Measurements from ENCODE around the gene RNU1-3. TPM values are rescaled to one million over a fixed set of nuclear protein-coding genes. Genes with fewer than 3 reads are reported as not detected.
A peak's percentile ranks its signal among the peaks of the same experiment; 100 is the strongest.
"Not testable (repeated sequence)": the region's sequence is repeated elsewhere in the genome, so short reads cannot be mapped to it uniquely, and the experiment has no call there.

Gene RNU1-3
- total and polyA plus RNA-seq, 4 donors: under 0.01 to 16.7 (median under 0.01) TPM; not detected in 1

DNA sequence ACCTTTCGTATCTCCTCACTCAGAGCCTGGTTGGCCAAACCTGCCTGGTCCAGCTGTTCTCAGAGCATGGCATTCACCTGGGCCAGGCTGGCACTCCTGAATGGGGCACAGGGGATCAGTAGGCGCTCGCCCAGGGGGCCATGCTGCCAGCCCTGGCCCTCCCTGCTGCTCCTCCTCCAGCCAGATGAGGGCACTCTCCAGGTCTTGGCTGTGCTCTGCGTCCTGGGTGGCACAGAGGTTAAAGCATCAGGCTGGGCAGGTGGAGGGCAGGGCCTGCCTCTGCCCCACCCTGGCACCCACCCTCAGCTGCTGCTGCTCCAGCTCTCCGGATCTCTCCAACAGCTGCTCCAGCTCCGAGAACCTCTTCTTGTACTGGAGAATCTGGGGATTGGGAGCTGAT is 10.2 kb downstream of the RNU1-3 start:
- not testable (repeated sequence) for DNase-seq (ENCODE audit: low spot score); H3K4me1 ChIP-seq (ENCODE audit: control insufficient read depth in 4 of 4, insufficient read depth in 4 of 4, low read length in 3 of 4); H3K4me3 ChIP-seq (ENCODE audit: low read depth in 1 of 3, low read length in 3 of 3); H3K9ac ChIP-seq (ENCODE audit: low read depth in 1 of 2, low read length in 2 of 2); H3K27ac ChIP-seq (ENCODE audit: low read depth in 1 of 2, low read length in 2 of 2); H3K9me3 ChIP-seq (ENCODE audit: control insufficient read depth in 4 of 4, low read length in 3 of 4); H3K27me3 ChIP-seq (ENCODE audit: control insufficient read depth in 4 of 4, insufficient read depth in 4 of 4, low read length in 3 of 4); H3K36me3 ChIP-seq (ENCODE audit: control insufficient read depth in 4 of 4, insufficient read depth in 3 of 4, low read depth in 1 of 4, low read length in 3 of 4)
- no CpG with 5 or more reads among the region's 6 CpGs for WGBS

DNA sequence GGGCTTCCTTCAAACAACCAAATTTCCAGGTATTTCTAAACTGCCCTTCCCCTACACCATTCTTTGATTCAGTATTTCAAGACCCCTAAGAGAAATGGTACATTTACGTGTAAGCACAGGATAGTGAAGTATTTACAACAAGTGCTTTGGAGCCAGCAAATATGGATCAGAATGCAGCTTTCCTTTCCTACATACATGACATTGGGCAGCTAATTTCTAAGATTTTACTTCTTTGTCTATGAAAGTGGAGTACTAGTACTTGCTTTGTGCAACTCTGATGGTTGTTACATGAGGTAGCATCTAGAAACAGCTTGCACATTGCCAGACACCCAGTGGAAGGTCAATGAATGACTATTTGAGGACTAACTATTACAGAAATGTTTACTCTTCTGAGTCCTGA is 15.2 kb downstream of the RNU1-3 start:
- 100% methylated on average over 1 of the region's 1 CpG for WGBS
- TF ChIP-seq RXRA (IDR thresholded peaks at IDR 0.05): peak; percentile 6 to 24
- TF ChIP-seq HNF4A (conservative IDR thresholded peaks at IDR 0.05): peak in 1 of 2 donors; percentile 9
- peak in 1 of 2 donors; percentile 45 for TF ChIP-seq RAD21 (IDR thresholded peaks at IDR 0.05)
- TF ChIP-seq, protein P1, sequence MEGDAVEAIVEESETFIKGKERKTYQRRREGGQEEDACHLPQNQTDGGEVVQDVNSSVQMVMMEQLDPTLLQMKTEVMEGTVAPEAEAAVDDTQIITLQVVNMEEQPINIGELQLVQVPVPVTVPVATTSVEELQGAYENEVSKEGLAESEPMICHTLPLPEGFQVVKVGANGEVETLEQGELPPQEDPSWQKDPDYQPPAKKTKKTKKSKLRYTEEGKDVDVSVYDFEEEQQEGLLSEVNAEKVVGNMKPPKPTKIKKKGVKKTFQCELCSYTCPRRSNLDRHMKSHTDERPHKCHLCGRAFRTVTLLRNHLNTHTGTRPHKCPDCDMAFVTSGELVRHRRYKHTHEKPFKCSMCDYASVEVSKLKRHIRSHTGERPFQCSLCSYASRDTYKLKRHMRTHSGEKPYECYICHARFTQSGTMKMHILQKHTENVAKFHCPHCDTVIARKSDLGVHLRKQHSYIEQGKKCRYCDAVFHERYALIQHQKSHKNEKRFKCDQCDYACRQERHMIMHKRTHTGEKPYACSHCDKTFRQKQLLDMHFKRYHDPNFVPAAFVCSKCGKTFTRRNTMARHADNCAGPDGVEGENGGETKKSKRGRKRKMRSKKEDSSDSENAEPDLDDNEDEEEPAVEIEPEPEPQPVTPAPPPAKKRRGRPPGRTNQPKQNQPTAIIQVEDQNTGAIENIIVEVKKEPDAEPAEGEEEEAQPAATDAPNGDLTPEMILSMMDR (IDR thresholded peaks at IDR 0.05; ENCODE audit: low read depth, low read length, missing input control): peak; percentile 8

GRCh38 chr1:16649960-16650359 is 16.8 kb downstream of the RNU1-3 start:
- H3K27me3 ChIP-seq (ENCODE audit: control insufficient read depth in 4 of 4, insufficient read depth in 4 of 4, low read length in 3 of 4); H3K4me3 ChIP-seq (ENCODE audit: low read depth in 1 of 3, low read length in 3 of 3); DNase-seq (ENCODE audit: low spot score); H3K27ac ChIP-seq (ENCODE audit: low read depth in 1 of 2, low read length in 2 of 2); H3K9ac ChIP-seq (ENCODE audit: low read depth in 1 of 2, low read length in 2 of 2); H3K36me3 ChIP-seq (ENCODE audit: control insufficient read depth in 4 of 4, insufficient read depth in 3 of 4, low read depth in 1 of 4, low read length in 3 of 4); H3K9me3 ChIP-seq (ENCODE audit: control insufficient read depth in 4 of 4, low read length in 3 of 4): not testable (repeated sequence)
- peaks cover 0 to 11% (median 6%) of the 10 kb centered on the region in 4 donors for H3K4me1 ChIP-seq (ENCODE audit: control insufficient read depth in 4 of 4, insufficient read depth in 4 of 4, low read length in 3 of 4)
- WGBS: 88% methylated on average over 9 of the region's 9 CpGs

More for the DNA sequence above, 15.2 kb downstream of the RNU1-3 start:
- H3K36me3 ChIP-seq (ENCODE audit: control insufficient read depth in 4 of 4, insufficient read depth in 3 of 4, low read depth in 1 of 4, low read length in 3 of 4); H3K4me1 ChIP-seq (ENCODE audit: control insufficient read depth in 4 of 4, insufficient read depth in 4 of 4, low read length in 3 of 4); H3K4me3 ChIP-seq (ENCODE audit: low read depth in 1 of 3, low read length in 3 of 3); H3K27me3 ChIP-seq (ENCODE audit: control insufficient read depth in 4 of 4, insufficient read depth in 4 of 4, low read length in 3 of 4); H3K9ac ChIP-seq (ENCODE audit: low read depth in 1 of 2, low read length in 2 of 2); H3K27ac ChIP-seq (ENCODE audit: low read depth in 1 of 2, low read length in 2 of 2); H3K9me3 ChIP-seq (ENCODE audit: control insufficient read depth in 4 of 4, low read length in 3 of 4): not testable (repeated sequence)
- DNase-seq (ENCODE audit: low spot score): peak; percentile 32

- not testable (repeated sequence) for H3K27ac ChIP-seq (ENCODE audit: low read depth in 1 of 2, low read length in 2 of 2); H3K9me3 ChIP-seq (ENCODE audit: control insufficient read depth in 4 of 4, low read length in 3 of 4); H3K27me3 ChIP-seq (ENCODE audit: control insufficient read depth in 4 of 4, insufficient read depth in 4 of 4, low read length in 3 of 4); H3K36me3 ChIP-seq (ENCODE audit: control insufficient read depth in 4 of 4, insufficient read depth in 3 of 4, low read depth in 1 of 4, low read length in 3 of 4); H3K4me3 ChIP-seq (ENCODE audit: low read depth in 1 of 3, low read length in 3 of 3); H3K9ac ChIP-seq (ENCODE audit: low read depth in 1 of 2, low read length in 2 of 2)
- H3K4me1 ChIP-seq (ENCODE audit: control insufficient read depth in 4 of 4, insufficient read depth in 4 of 4, low read length in 3 of 4): peaks cover 0 to 14% (median 6%) of the 10 kb centered on the region in 4 donors
- peak; percentile 36 for DNase-seq (ENCODE audit: low spot score)
- WGBS: 81% methylated on average over 5 of the region's 6 CpGs
Measured at GRCh38 chr1:16649390-16649789, 17.4 kb downstream of the RNU1-3 start.

GRCh38 chr1:16648756-16649155 is 18.0 kb downstream of the RNU1-3 start:
- H3K9ac ChIP-seq (ENCODE audit: low read depth in 1 of 2, low read length in 2 of 2); H3K4me3 ChIP-seq (ENCODE audit: low read depth in 1 of 3, low read length in 3 of 3); H3K27ac ChIP-seq (ENCODE audit: low read depth in 1 of 2, low read length in 2 of 2); H3K36me3 ChIP-seq (ENCODE audit: control insufficient read depth in 4 of 4, insufficient read depth in 3 of 4, low read depth in 1 of 4, low read length in 3 of 4); H3K27me3 ChIP-seq (ENCODE audit: control insufficient read depth in 4 of 4, insufficient read depth in 4 of 4, low read length in 3 of 4); H3K9me3 ChIP-seq (ENCODE audit: control insufficient read depth in 4 of 4, low read length in 3 of 4): not testable (repeated sequence)
- H3K4me1 ChIP-seq (ENCODE audit: control insufficient read depth in 4 of 4, insufficient read depth in 4 of 4, low read length in 3 of 4): peaks cover 3 to 19% (median 10%) of the 10 kb centered on the region in 4 donors
- DNase-seq (ENCODE audit: low spot score): peak; percentile 35
- WGBS: 86% methylated on average over 7 of the region's 8 CpGs

- H3K27ac ChIP-seq (ENCODE audit: low read depth in 1 of 2, low read length in 2 of 2); H3K4me3 ChIP-seq (ENCODE audit: low read depth in 1 of 3, low read length in 3 of 3); H3K27me3 ChIP-seq (ENCODE audit: control insufficient read depth in 4 of 4, insufficient read depth in 4 of 4, low read length in 3 of 4); H3K36me3 ChIP-seq (ENCODE audit: control insufficient read depth in 4 of 4, insufficient read depth in 3 of 4, low read depth in 1 of 4, low read length in 3 of 4); H3K9me3 ChIP-seq (ENCODE audit: control insufficient read depth in 4 of 4, low read length in 3 of 4); H3K9ac ChIP-seq (ENCODE audit: low read depth in 1 of 2, low read length in 2 of 2): not testable (repeated sequence)
- peak; percentile 34 for DNase-seq (ENCODE audit: low spot score)
- H3K4me1 ChIP-seq (ENCODE audit: control insufficient read depth in 4 of 4, insufficient read depth in 4 of 4, low read length in 3 of 4): peaks cover 6 to 24% (median 15%) of the 10 kb centered on the region in 4 donors
- 66% methylated on average over 26 of the region's 32 CpGs for WGBS
Measured at GRCh38 chr1:16648250-16648649, 18.5 kb downstream of the RNU1-3 start.

GRCh38 chr1:16647179-16648176 is 19.3 kb downstream of the RNU1-3 start:
- not testable (repeated sequence) for H3K27ac ChIP-seq (ENCODE audit: low read depth in 1 of 2, low read length in 2 of 2); DNase-seq (ENCODE audit: low spot score); H3K27me3 ChIP-seq (ENCODE audit: control insufficient read depth in 4 of 4, insufficient read depth in 4 of 4, low read length in 3 of 4); H3K9me3 ChIP-seq (ENCODE audit: control insufficient read depth in 4 of 4, low read length in 3 of 4); H3K4me3 ChIP-seq (ENCODE audit: low read depth in 1 of 3, low read length in 3 of 3); H3K9ac ChIP-seq (ENCODE audit: low read depth in 1 of 2, low read length in 2 of 2); H3K36me3 ChIP-seq (ENCODE audit: control insufficient read depth in 4 of 4, insufficient read depth in 3 of 4, low read depth in 1 of 4, low read length in 3 of 4)
- WGBS: 48% methylated on average over 57 of the region's 84 CpGs
- H3K4me1 ChIP-seq (ENCODE audit: control insufficient read depth in 4 of 4, insufficient read depth in 4 of 4, low read length in 3 of 4): peaks cover 10 to 32% (median 23%) of the 10 kb centered on the region in 4 donors

Data from liver (tissue), 9 donors.